Uterus (tissue), 4 donors: Measurements from ENCODE around the gene TEK. TPM values are rescaled to one million over a fixed set of nuclear protein-coding genes. Genes with fewer than 3 reads are reported as not detected.
A peak's percentile ranks its signal among the peaks of the same experiment; 100 is the strongest.

Experiments used
- DNase-seq, 2 donors: peaks; one replicate each; pipeline ENCODE4 v3.0.0-alpha.2; 2019 to 2020
- H3K27ac ChIP-seq, 2 donors: fragments of 200-600 bp; sonication (generic); 1 replicate in 1 of 2; 2 replicates in 1 of 2; pipeline ENCODE4 v1.5.1; 2016 to 2018
- H3K27me3 ChIP-seq, 2 donors: fragments of 200-600 bp; sonication (generic); one replicate each; pipeline ENCODE4 v1.5.1; 2018 to 2019; ENCODE audit warnings: control low read depth in 1 of 2
- H3K36me3 ChIP-seq, 2 donors: fragments of 200-600 bp; sonication (generic); one replicate each; pipeline ENCODE4 v1.5.1; 2019; ENCODE audit warnings: control low read depth in 1 of 2
- H3K4me1 ChIP-seq, 2 donors: fragments of 200-600 bp; sonication (generic); one replicate each; pipeline ENCODE4 v1.5.1; 2018 to 2019; ENCODE audit warnings: control low read depth in 1 of 2
- H3K4me3 ChIP-seq, 2 donors: fragments of 200-600 bp; sonication (generic); 1 replicate in 1 of 2; 2 replicates in 1 of 2; pipeline ENCODE4 v1.5.1; 2018 to 2019; ENCODE audit warnings: mild to moderate bottlenecking in 1 of 2
- H3K9me3 ChIP-seq, 2 donors: fragments of 200-600 bp; sonication (generic); one replicate each; pipeline ENCODE4 v1.5.1; 2019; ENCODE audit warnings: control low read depth in 1 of 2
- POLR2A ChIP-seq, 2 donors: fragments of 450-650 bp; IDR thresholded peaks; one replicate each; pipeline ENCODE4 v1.6.1; 2016; ENCODE audit warnings: antibody characterized with exemption in 2 of 2, mild to moderate bottlenecking in 1 of 2, moderate library complexity in 1 of 2
- intact Hi-C: fragments of 100-400 bp; cut with DNase I; formaldehyde crosslinking; loops from one replicate; pipeline ENCODE4 v1.15.1; 2023; ENCODE audit warnings: low total_unique reads
- total RNA-seq, 4 donors: library from RNA; depleted of rRNA in 3 of 4; stranded (reverse); fragments of >200 nt in 3 of 4; gene quantifications; one replicate each; pipeline versions ENCODE4 v1.1.0 to v1.2.4, GENCODE V29; 2014 to 2023
- TF ChIP-seq, protein P1 (sequence below), 4 experiments: fragments of 200-600 bp in 2 of 4; fragments of 450-650 bp in 2 of 4; sonication (generic) in 2 of 4; IDR thresholded peaks; one replicate each; pipeline ENCODE4 v1.5.1; 2016 to 2019; ENCODE audit warnings: antibody characterized with exemption in 4 of 4, mild to moderate bottlenecking in 2 of 4, moderate library complexity in 1 of 4
- donor health status: DM: yes; HTN: yes; CAD: no.

TEK gene
- total RNA-seq, 4 donors from 2014 or later, result 13.5 to 61.3 (median 34.2) TPM

DNA sequence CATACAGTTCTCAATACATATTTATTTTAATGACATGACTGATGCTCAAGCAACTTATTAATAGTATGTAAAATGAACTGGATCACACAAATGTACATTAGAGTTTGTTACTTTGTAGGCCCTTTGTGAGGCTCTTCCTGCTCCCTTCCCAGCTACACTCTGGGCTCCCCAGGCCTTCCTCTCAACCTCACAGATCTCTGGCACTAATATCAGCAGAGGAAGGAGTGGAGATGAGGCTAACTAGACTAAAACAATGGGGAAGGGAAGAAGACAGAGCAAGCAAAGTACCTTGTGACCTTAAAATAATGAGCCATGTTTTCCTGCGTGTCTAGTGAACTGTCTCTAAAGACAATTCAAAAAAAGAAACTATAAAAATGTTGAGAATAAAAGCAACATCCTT, 30.3 kb upstream of the TEK start:
- H3K4me1 ChIP-seq, result no peaks in the 10 kb centered on the region
- no peaks in the 10 kb centered on the region for H3K36me3 ChIP-seq
- H3K27me3 ChIP-seq, result no peaks in the 10 kb centered on the region
- TF ChIP-seq, protein P1, sequence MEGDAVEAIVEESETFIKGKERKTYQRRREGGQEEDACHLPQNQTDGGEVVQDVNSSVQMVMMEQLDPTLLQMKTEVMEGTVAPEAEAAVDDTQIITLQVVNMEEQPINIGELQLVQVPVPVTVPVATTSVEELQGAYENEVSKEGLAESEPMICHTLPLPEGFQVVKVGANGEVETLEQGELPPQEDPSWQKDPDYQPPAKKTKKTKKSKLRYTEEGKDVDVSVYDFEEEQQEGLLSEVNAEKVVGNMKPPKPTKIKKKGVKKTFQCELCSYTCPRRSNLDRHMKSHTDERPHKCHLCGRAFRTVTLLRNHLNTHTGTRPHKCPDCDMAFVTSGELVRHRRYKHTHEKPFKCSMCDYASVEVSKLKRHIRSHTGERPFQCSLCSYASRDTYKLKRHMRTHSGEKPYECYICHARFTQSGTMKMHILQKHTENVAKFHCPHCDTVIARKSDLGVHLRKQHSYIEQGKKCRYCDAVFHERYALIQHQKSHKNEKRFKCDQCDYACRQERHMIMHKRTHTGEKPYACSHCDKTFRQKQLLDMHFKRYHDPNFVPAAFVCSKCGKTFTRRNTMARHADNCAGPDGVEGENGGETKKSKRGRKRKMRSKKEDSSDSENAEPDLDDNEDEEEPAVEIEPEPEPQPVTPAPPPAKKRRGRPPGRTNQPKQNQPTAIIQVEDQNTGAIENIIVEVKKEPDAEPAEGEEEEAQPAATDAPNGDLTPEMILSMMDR (IDR thresholded peaks at IDR 0.05), result no peak
- no peak for TF ChIP-seq POLR2A (IDR thresholded peaks at IDR 0.05)
- no peak for DNase-seq
- intact Hi-C loops, result no loop called here
- H3K27ac ChIP-seq, result peak overlapping the region in 1 of 2 donors; percentile 22
- H3K9me3 ChIP-seq, result no peaks in the 10 kb centered on the region
- no peak overlapping the region for H3K4me3 ChIP-seq

DNA sequence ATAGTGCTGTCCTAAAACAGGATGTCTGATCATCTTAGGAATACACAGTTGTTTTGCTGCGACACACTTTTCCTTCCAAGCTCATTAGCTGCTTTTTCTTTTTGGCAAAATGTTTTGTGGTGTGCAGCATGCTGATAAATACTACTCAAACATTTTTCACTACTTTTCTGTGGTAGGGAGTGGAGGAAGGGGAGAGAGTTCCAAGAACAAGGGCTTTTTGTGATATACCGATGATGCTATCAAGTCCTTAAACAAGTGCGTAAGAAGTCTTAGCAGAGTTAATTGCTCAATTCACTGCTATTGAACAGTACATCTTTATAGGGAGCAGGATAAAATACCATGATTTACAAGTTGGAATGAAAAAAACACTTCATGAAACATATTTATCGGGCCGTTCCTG, 23.6 kb upstream of the TEK start:
- no peak for DNase-seq
- H3K36me3 ChIP-seq, result no peaks in the 10 kb centered on the region

DNA sequence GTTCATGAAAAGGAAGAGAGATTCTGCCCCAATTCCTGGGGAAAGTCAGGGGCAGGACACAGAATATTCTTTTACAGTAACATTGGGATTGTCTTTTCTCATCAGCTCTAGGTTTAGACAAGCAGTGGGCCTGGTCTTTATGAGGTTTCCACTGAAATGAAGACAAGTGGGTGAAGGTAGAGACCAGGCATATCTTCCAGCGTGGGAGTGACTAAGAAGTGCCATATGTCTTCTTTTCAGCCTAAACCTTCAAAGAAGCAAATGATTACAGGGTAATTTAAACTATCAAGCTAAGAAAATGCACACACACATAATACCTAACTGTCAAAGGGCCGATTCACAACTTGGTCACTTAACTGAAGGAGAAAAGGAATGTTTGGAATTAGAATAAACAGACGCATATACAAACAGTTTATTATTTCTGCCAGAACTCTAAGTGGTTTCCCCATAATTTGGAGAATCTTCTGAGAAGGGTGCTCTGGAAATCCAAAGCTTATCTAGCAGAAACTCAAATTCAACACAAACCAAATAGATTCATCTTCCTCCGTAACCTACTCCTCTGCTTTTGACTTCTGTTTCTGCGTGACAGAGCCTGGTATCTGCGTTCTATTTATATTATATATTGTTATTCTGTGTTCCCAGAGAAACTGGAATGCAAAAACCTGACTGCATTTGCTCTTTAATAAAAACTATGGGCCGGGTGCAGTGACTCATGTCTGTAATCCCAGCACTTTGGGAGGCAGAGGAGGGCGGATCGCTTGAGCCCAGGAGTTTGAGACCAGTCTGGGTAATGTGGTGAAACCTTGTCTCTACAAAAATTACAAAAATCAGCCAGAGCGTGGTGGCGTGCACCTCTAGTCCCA, 22.0 kb upstream of the TEK start:
- DNase-seq, result no peak
- no peaks in the 10 kb centered on the region for H3K27me3 ChIP-seq
- no peak for TF ChIP-seq POLR2A (IDR thresholded peaks at IDR 0.05)
- TF ChIP-seq, protein P1 (IDR thresholded peaks at IDR 0.05), result no peak
- no peaks in the 10 kb centered on the region for H3K4me1 ChIP-seq
- H3K36me3 ChIP-seq, result no peaks in the 10 kb centered on the region
- intact Hi-C loops, result no loop called here
- H3K9me3 ChIP-seq, result no peaks in the 10 kb centered on the region
- H3K27ac ChIP-seq, result peak overlapping the region in 1 of 2 donors; percentile 55
- no peak overlapping the region for H3K4me3 ChIP-seq

More for the DNA sequence above, 23.6 kb upstream of the TEK start:
- H3K27ac ChIP-seq, result no peak overlapping the region
- TF ChIP-seq, protein P1 (IDR thresholded peaks at IDR 0.05), result no peak
- no peak for TF ChIP-seq POLR2A (IDR thresholded peaks at IDR 0.05)
- no peaks in the 10 kb centered on the region for H3K27me3 ChIP-seq
- H3K9me3 ChIP-seq, result no peaks in the 10 kb centered on the region
- H3K4me3 ChIP-seq, result no peak overlapping the region
- intact Hi-C loops, result no loop called here
- H3K4me1 ChIP-seq, result no peaks in the 10 kb centered on the region

DNA sequence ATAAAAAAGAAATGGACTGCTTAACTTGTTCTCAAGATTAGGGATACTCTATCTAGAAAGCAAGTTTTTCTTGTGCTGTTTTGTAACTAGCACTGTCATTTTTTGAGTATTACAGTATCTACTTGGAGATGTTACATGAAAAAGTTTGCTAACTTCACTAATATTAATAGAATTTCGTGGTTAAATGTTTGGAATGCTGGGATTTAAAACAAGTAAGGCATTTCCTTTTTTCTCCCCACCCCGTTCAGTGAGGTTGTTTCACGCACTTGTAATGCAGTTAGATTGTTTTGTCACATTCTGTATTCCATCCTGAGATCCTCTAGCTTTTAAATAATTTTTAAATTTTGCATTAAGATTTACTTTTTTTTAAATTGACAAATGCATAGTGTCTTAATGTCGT, 20.0 kb upstream of the TEK start:
- intact Hi-C loops, result no loop called here
- DNase-seq, result no peak
- Histone ChIP-seq H3K4me3 (no peak overlapping the region), H3K4me1 (no peaks in the 10 kb centered on the region), H3K27me3 (no peaks in the 10 kb centered on the region), H3K9me3 (no peaks in the 10 kb centered on the region), H3K36me3 (no peaks in the 10 kb centered on the region), H3K27ac (no peak overlapping the region)
- TF ChIP-seq, protein P1 (IDR thresholded peaks at IDR 0.05), result no peak
- no peak for TF ChIP-seq POLR2A (IDR thresholded peaks at IDR 0.05)

DNA sequence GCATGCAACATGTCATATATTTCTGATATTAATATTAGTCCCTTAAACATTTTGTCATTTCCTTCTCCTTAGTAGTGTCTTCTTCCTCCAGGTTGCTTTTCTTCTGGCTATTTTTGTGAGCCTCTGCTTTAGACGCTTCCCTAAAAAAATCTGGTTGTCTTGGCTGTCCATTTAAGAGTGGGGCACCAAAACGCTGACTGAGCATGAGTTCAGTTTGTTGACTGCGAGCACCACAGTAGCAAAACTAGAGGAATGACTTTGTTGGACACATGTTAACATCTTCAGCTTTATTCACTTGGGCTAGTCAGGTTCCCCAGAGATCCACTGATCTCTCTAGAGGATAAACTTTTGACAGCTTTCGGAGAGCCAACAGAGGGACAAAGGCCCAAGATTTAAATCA, 19.3 kb upstream of the TEK start:
- no peaks in the 10 kb centered on the region for H3K9me3 ChIP-seq
- DNase-seq, result no peak
- H3K4me3 ChIP-seq, result no peak overlapping the region
- no peak for TF ChIP-seq POLR2A (IDR thresholded peaks at IDR 0.05)
- TF ChIP-seq, protein P1 (IDR thresholded peaks at IDR 0.05), result no peak
- no peaks in the 10 kb centered on the region for H3K36me3 ChIP-seq
- H3K27ac ChIP-seq, result no peak overlapping the region
- intact Hi-C loops, result no loop called here
- H3K27me3 ChIP-seq, result no peaks in the 10 kb centered on the region
- no peaks in the 10 kb centered on the region for H3K4me1 ChIP-seq
